Mucosa of descending colon (tissue), 3 donors: ENCODE results near the gene TRNAU1AP. TPM values are rescaled to one million over a fixed set of nuclear protein-coding genes. Genes with fewer than 3 reads are reported as not detected.

ENCODE experiments used
- ATAC-seq: fragments of 200-7000 bp; cut with Tn5 transposase; one replicate; pipeline ENCODE4 v1.9.1; 2020; ENCODE audit warnings: mild to moderate bottlenecking, moderate library complexity
- DNase-seq, 3 donors: peaks; one replicate each; pipeline ENCODE4 v3.0.0-alpha.2; 2020
- H3K36me3 ChIP-seq: fragments of 200-600 bp; one replicate; pipeline ENCODE4 v1.8.0; 2021; ENCODE audit warnings: low read depth, mild to moderate bottlenecking
- H3K4me1 ChIP-seq: fragments of 200-600 bp; one replicate; pipeline ENCODE4 v1.8.0; 2021; ENCODE audit warnings: low read depth, mild to moderate bottlenecking
- H3K4me3 ChIP-seq: fragments of 200-600 bp; one replicate; pipeline ENCODE4 v1.8.0; 2021; ENCODE audit warnings: mild to moderate bottlenecking
- H3K9me3 ChIP-seq: fragments of 200-600 bp; one replicate; pipeline ENCODE4 v1.8.0; 2021; ENCODE audit warnings: mild to moderate bottlenecking
- intact Hi-C, 2 donors: fragments of 100-400 bp; cut with DNase I in 1 of 2; cut with micrococcal nuclease in 1 of 2; formaldehyde crosslinking; loops; one replicate each; pipeline versions ENCODE4 v1.11.0 to v1.11.1; 2022; cut with DNase I, micrococcal nuclease
- total RNA-seq, 3 donors: library from RNA; stranded (reverse); fragmentation: NEBNext Ultra II Directional in 2 of 3; extraction: Animal tissue kit (Norgen Biotek cat#: 25700) in 2 of 3; gene quantifications; one replicate each; pipeline versions ENCODE4 v1.2.1 to v1.2.4, GENCODE V29; 2021 to 2023
- TF ChIP-seq, protein P1 (sequence below): fragments of 200-600 bp; IDR thresholded peaks from one replicate; pipeline ENCODE4 v1.8.0; 2022; ENCODE audit warnings: antibody characterized with exemption, mild to moderate bottlenecking
- donor health status: DM: no; HTN: no; CAD: no; lungs with moderate emphysema.
- donor health status: DM: no; HTN: no; CAD: no.
- donor health status: DM: no; HTN: yes; CAD: no.

TRNAU1AP gene
- total RNA-seq, 3 donors from 2014 or later: 13.1 to 20.9 (median 16.0) TPM

DNA sequence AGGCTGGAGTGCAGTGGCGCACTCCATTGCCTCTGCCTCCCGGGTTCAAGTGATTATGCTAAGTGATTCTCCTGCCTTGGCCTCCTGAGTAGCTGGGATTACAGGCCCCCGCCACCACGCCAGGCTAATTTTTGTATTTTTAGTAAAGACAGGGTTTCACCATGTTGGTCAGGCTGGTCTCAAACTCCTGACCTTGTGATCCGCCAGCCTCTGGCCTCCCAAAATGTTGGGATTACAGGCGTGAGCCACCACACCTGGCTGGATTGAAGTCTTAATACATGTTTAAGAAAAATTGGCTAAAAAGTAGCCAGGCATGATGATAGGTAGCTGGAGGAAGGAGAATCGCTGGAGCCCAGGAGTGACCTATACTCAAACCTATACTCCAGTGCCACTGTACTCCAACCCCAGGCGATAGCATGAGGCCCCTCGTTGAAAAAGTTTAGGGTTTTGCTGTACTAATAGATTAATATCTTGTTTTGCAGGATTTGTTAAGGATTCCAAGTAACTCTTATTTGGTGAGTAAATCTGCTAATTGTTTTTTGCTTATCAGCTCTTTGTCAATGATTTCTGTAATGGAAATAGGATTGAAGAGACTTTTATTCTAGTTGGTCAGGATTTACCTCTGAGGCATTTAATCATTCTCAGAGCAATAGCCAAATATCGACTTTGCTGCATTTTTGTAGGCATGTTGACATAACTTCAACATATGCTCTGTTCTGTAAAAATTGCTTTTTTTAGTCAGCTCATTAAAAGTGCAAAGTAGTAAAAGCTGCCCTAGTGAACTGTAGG lies 45.0 kb upstream of the TRNAU1AP start:
- ATAC-seq (no peak), DNase-seq (no peak)
- peaks cover 44% of the 10 kb centered on the region for H3K4me1 ChIP-seq
- intact Hi-C loops: no loop called here
- peaks cover 6% of the 10 kb centered on the region for H3K36me3 ChIP-seq
- H3K9me3 ChIP-seq: no peaks in the 10 kb centered on the region
- TF ChIP-seq, protein P1, sequence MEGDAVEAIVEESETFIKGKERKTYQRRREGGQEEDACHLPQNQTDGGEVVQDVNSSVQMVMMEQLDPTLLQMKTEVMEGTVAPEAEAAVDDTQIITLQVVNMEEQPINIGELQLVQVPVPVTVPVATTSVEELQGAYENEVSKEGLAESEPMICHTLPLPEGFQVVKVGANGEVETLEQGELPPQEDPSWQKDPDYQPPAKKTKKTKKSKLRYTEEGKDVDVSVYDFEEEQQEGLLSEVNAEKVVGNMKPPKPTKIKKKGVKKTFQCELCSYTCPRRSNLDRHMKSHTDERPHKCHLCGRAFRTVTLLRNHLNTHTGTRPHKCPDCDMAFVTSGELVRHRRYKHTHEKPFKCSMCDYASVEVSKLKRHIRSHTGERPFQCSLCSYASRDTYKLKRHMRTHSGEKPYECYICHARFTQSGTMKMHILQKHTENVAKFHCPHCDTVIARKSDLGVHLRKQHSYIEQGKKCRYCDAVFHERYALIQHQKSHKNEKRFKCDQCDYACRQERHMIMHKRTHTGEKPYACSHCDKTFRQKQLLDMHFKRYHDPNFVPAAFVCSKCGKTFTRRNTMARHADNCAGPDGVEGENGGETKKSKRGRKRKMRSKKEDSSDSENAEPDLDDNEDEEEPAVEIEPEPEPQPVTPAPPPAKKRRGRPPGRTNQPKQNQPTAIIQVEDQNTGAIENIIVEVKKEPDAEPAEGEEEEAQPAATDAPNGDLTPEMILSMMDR: no peak
- no peak overlapping the region for H3K4me3 ChIP-seq

DNA sequence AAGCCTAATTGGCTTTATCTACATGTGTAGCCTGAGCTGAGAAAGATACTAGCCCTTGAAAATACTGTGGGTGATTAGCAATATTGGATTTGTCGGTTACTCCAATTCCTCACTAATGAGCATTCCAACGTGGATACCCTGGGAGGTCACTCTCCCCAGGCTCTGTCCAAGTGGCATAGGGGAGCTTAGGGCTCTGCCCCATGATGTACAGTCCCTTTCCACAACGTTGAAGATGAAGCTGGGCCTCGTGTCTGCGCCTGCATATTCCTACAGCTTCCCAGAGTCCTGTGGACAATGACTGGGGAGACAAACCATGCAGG lies 44.5 kb upstream of the TRNAU1AP start:
- ATAC-seq: no peak
- intact Hi-C loops: no loop called here
- no peak for DNase-seq
- no peak overlapping the region for H3K4me3 ChIP-seq
- H3K9me3 ChIP-seq: no peaks in the 10 kb centered on the region
- TF ChIP-seq, protein P1: no peak
- peaks cover 44% of the 10 kb centered on the region for H3K4me1 ChIP-seq
- H3K36me3 ChIP-seq: peaks cover 6% of the 10 kb centered on the region

DNA sequence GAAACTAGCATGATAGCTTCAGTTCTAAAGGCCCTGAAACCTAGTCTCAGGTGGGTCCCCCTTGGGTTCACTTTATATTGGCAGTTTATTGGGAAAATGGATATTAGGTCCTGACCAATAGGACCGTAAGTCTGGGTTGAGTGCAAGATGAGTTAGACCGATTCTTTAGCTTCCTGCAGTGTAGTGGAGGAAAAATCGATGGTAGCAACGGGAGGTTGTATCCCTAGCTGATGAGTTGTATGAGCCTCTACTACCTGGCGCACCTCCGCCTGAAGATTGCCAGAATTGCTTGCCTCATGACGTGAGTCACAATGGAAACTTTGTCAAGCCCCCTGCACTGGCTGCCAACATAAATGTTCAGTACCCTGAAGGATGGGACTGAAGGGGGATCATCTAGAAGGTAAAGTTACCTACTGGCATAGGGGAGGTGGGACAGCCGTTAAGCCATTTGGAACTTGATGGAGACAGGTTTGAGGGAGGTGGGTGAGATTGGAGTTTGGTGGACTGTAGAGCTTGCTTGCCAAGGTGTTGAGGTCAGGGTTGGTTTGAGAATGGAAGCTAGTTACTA lies 43.1 kb upstream of the TRNAU1AP start:
- no peak overlapping the region for H3K4me3 ChIP-seq
- intact Hi-C loops: loop anchor here in 1 of 2 donors (10.0 kb wide), 1 partner anchor 95 kb away; no protein-coding TSS in a partner anchor
- peaks cover 46% of the 10 kb centered on the region for H3K4me1 ChIP-seq
- H3K36me3 ChIP-seq: peaks cover 6% of the 10 kb centered on the region
- ATAC-seq (no peak), DNase-seq (no peak)
- no peaks in the 10 kb centered on the region for H3K9me3 ChIP-seq
- TF ChIP-seq, protein P1: no peak

DNA sequence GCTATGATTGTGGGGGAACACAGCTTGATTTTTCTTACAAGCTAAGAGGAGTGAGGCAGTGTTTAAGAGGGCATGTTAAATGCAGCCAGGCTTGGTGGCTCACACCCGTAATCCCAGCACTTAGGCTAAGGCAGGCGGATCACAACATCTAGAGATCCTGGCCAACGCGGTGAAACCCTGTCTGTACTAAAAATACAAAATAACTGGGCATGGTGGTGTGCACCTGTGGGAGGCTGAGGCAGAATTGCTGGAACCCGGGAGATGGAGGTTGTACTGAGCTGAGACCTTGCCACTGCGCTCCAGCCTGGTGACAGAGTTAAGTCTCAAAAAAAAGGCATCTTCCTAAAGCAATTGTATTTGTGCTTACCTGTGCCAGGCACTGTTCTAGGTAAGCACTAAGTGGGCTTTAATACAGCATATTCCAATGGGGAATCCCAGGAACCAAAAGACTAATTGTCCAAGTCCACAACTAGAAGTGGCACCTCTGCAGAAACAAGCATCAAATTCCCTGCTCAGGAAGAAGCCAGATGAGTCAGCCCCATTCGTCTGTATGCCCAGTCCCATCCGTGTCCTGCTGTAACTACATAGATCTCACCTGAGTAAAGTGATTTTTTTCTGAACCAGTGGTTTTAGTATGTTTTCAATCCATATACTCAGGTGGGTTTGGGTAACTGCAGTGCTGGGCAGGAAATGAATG lies 42.5 kb upstream of the TRNAU1AP start:
- peaks cover 6% of the 10 kb centered on the region for H3K36me3 ChIP-seq
- H3K9me3 ChIP-seq: no peaks in the 10 kb centered on the region
- ATAC-seq: no peak
- H3K4me1 ChIP-seq: peaks cover 46% of the 10 kb centered on the region
- no peak overlapping the region for H3K4me3 ChIP-seq
- TF ChIP-seq, protein P1: no peak
- intact Hi-C loops: loop anchor here in 1 of 2 donors (10.0 kb wide), 1 partner anchor 94 kb away; no protein-coding TSS in a partner anchor
- DNase-seq: no peak

DNA sequence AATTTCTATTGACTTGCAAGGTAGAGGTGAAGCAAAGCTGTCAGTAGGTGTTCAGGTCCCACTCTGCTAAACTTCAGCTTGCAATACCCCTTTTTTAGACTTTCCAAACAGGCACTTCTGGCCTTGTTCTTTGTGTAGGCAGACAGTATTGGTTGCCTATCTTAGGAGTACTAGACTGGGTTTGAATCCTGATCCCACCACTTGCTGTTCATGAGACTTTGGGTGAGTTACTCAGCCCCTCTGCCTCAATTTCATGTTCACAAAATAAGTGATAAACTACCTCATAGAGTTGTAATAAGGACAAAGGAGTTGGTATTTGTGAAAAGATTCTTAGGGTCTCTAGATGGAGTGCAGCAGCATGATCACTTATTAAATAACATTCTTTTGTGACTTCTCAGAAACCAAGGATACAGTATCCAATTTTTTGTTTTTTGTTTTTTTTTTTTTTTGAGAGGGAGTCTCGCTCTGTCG lies 41.9 kb upstream of the TRNAU1AP start:
- intact Hi-C loops: loop anchor here in 1 of 2 donors (10.0 kb wide), 1 partner anchor 94 kb away; no protein-coding TSS in a partner anchor
- Histone ChIP-seq H3K4me1 (peaks cover 46% of the 10 kb centered on the region), H3K9me3 (no peaks in the 10 kb centered on the region), H3K4me3 (no peak overlapping the region), H3K36me3 (peaks cover 6% of the 10 kb centered on the region)
- DNase-seq (no peak), ATAC-seq (no peak)
- TF ChIP-seq, protein P1: no peak
